Right renal cortex interstitium (tissue), 3 donors: ENCODE measurements around the gene SGPL1. TPM values are rescaled to one million over a fixed set of nuclear protein-coding genes. Genes with fewer than 3 reads are reported as not detected.

ENCODE experiments used
- DNase-seq, 3 donors: peaks; one replicate each; pipeline ENCODE4 v3.0.0-alpha.2; 2013; ENCODE audit warnings: low read depth in 3 of 3, low spot score in 2 of 3
- polyA plus RNA-seq, 3 donors: library from polyadenylated mRNA; unstranded; fragments of 120-200 nt; gene quantifications; one replicate each; pipeline ENCODE4 v1.2.1, GENCODE V29; 2013; ENCODE audit not compliant: insufficient read length in 3 of 3

Gene SGPL1
- polyA plus RNA-seq, 3 donors: 59.5 to 66.8 (median 60.0) TPM

DNA sequence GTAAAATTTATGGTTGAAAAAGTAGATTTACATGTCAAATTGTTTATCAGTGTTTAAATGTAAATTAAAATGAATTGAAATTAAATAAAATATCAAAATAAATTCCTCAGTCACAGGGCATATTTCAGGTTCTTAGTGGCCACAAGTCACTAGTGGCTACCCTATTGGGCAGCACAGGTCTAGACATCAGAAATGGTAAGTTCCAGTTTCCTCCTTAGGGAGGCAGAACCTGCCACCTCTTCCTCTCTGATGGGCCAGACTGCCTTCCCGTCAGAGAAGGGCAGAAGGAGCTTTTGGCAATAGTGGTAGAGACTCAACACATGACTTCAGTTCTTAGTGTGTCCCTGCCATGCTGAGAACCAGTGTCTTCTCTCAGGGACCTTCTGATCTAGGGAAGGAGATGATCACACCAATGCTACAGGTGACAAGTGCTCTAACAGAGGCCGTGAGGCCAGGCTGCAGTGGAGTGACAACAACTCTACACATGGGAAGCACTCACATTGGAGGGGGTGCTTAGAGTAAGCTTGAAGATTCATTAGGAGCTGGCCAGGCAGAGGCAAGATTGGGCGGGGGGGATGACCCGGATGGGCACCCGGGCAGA, 87.0 kb downstream of the SGPL1 start:
- DNase-seq: no peak

DNA sequence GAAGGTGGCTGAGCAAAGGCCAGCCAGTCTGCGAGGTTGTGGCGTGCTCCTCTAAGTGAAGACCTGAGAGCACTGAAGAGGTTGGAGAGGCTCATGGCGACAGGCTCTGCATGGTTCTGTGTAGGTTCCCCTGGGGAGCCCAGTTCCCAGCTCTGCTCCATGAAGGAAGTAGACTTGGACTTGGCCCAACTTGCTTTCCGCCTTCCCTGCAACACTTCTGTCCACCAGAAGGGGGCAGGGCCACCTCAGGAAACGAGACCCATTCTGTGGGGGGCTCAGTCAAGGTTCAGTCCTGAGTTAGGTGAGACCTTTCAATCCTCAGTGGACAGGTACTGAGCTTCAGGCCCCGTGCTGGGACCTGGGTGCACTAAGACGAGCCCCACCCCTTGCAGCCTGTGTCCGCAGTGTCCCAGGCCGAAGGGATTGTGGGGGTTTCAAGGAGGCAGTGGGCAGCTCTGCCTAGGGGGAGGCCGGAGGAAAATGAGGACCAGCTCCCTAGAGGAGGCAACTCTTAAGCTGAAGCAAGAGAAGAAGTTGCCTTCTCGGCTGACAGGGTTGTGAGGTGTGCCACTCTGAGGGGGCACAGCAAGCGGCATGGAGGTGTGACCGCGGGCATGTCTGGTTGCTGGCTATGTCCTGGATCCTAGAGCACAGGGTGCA, 87.6 kb downstream of the SGPL1 start:
- peak in 1 of 3 donors; percentile 36 for DNase-seq

DNA sequence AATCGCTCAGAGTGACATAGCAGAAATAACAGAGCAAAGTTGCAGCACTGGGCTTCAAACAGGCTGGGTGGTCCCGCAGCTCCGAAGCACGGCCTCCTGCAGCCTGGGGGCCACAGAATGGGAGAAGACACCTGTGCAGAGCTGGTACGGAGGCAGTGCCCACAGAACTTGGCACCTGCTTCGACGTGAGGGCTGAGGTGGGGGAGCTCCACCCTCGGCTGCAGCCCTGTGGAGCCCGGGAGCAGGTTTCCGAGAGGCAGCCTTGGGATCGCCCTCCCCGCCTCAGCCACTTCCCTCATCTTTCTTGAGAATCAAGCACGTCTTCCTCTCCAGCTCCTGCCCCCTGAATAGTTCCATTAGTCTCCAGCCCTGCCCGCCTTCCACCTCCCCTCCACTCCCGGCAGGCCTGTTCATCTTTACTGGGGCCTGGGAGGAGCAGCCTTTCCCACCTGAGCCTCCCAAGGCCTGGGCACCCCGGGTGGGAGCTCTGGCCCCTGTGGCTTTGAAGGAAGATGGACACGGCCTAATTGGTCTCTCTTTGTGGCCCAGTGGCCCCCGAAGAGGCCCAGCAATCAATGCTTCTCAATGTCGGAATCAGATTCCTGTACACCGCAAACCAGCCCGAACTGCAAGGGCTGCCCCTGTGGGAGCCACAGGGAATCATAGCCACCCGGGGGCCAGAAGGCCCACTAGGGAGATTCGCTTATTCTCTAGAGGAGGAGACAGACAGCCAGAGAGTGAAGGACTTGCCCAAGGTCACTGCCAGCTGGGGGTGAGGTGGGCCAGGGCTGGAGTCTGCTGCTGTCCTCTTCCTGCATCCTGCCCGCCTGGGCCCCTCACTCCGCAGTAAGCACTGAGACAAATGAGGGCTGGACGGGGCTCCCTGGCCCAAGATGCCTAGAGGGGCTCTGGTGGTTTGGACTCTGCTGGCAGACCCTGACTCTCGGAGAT, 89.6 kb downstream of the SGPL1 start:
- DNase-seq: no peak

DNA sequence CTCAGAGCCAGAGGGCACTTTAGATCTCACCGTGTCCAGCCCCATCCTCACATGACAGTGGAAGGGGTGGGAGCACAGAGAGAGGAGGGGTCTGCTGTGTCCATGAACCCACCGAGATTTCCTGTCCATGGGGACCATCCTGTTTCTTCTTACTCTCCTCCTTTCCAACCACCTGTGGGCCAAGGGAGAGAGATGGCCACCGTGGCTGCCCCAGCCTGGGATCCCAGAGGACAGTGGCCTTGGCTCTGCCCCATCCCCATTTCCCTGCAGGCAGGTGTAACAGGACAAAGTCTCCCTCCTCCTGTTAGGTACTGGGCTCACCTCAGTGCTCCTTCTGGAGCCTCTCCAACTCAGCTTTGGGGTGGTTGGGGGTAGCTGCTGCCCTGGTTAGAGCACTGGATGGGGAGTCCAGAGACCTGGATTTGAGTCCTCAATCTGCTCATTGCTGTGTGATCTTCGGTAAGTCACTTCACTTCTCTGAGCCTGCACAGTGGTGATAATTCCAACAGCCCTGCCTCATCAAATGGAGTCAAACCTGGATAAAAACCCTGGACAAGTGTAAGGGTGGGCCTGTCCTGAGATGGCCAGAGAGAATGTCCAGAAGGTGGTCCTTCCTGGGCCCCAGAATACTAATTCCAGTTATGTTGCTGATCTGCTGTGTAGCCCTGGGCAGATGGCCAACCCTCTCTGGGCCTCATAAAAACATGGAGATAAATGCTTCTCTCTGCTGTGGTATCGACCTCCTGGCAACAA, 90.5 kb downstream of the SGPL1 start:
- no peak for DNase-seq

DNA sequence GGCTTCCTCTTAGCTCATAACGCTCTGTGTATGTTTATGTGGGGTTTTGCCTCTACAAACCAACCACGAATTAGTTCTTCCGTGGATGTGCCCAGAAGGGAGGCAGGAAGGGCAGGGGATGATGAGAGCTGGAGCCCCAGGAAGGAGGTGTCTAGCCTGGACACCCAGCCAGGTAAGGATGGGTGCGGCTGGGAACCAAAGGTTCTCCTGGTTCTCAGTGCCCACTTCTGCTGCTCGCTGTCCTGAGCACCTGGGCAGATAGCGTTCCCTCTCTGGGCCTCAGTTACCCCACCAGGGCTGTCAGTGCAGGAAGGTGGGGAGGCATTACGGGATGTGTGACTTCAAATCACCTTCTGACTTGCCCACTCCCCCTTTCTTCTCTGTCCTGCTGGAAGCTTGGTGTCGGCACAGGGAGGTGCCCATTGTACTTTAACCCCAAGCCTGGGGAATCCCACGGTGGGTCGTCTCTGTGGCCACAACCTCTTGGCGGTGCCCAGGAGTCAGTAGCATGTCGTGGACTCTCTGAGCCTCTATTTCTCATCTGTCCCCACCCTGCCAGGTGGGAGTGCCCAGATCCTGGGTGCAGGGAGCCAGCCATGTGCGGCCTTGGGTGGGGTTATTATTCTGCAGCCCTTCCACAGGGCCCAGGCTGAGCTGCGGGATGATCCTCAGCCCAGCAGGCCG, 91.3 kb downstream of the SGPL1 start:
- DNase-seq: no peak

DNA sequence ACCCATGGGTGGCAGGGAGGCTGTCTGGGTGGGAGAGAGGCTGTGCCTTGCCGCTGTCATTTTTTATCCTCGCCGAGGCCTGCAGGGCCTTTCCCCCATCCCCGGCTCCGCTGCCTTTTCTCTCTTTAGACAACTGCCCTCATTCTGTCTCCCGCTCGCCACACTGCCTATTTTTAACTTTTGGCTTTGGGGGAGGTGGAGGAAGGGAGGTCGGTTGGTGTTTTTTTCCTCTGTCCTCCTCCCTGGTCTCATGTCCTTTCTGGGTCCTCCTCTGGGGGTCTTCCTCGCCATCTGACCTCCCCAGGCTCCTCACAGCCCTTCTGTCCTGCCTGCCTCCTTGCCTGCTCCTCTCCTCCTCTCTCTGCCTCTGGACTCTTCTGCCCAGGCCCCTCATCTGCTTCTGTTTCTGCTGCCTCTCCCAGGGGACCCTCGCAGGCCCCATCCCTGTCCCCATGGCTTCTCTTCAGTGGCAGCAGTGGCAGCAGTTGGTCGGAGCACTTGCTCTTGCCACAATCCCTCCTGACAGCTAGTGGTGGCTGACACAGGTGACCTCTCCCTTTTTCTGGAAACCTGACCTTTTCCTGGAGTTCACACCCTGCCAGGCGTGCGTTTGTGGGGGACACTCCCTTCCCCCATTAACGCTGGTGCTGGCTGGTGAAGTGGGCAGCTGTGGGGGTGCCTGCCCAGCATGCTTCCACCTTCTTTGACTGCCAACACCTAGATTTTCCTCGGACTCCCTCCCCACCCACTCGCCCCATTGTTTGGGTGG, 92.1 kb downstream of the SGPL1 start:
- DNase-seq: no peak

DNA sequence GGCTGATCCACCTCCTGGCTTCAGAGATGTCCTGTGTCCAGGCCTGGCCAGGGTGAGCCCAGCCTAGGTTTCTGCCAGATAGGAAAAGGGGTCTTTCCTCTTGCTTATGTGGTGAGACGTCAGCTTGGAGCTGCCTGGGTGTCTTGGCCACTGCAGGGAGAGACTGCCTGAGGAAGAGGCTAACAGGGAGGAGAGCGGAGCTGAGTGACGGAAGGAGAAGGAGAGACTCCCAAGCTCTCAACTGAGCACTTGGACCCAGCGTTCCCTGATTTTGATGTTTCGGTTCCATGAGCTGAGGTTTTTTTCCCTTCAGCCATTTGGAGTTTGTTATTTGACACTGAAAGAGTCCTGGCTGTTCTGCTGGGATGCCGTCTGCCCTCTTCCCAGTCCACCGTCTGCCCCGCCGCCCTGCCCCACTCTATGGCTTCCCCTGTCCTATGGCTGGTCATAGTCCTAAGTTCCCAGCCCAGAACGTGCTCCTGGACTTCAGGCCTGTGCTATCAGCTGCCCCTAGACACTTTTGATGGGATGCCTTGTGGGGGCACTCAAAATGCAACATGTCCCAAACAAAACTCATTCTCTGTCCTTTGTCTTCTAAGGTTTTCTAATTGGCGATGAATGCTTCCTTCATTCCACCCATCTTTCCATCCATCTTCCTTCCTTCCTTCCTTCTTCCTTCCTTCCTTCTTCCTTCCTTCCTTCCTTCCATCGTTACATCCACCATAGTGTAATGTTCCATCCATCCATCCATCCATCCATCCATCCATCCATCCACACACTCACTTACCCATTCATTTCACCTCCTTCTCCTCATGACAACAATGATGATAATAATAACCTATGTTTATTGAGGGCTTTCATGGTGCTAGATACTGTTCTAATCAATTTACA, 92.9 kb downstream of the SGPL1 start:
- no peak for DNase-seq

DNA sequence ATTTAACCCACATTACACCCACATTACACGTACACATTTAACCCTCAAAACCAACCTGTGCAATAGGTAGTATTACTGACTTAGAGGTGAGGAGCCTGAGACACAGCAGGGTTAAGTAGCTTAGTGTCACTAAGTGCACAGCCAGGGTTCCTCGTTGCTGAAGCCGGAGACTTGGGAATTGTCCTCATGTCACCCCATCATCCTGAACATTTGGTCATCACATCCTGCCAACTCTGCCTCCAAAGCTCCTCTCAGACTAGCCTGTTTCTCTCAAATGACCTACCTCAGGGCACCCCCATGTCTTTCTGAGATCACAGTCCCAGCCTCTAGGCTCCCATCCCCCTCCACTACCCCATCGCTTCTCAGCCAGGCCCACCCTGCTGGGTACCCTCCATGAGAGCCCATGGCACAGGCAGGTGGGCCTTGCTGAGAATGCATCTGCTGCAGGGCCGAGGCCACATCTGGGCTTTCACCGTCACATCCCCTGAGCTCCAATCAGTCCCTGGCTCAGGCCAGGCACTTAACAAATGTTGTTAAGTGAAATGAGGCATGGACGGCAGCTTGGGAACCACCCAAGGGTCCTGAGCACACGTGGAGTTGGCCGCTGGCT, 93.7 kb downstream of the SGPL1 start:
- DNase-seq: no peak

DNA sequence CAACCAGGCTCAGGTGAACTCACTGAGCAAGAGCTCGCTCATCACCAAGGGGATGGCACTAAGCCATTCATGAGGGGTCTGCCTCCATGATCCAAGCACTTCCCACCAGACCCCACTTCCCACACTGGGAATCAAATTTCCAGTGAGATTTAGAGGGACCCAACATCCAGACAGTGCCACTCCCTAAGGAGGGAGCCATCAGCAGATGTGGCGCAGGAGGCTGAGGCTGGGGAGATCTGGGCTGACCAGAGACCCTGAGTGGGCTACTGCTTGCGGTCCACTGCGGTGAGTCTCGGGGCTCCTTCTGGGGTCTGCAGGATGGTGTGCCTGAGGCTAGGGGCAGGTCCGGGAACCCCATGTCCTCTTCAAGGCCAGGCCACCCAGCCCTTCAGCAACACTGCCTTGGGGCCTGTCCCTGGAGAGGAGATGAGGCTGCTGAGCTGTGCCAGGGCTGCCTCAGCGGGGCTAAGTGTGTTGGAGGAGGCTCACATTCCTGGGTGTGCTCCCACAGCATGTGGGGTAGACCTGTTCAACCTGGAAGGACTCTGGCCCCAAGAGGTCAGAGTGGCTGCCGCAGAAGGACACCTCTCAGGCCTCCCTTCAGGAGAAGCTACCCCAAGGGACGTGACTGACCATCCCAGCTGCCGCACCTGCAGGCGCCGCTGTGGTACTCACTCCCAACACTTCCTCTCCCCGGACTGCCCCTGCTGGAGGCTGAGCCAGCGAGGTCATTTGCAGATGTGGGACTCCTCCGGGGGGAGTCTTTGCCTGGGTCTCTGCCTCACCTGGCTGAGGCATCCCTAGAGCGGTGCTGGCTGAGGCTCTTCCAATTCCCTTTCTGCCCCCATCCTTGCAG, 95.0 kb downstream of the SGPL1 start:
- no peak for DNase-seq

DNA sequence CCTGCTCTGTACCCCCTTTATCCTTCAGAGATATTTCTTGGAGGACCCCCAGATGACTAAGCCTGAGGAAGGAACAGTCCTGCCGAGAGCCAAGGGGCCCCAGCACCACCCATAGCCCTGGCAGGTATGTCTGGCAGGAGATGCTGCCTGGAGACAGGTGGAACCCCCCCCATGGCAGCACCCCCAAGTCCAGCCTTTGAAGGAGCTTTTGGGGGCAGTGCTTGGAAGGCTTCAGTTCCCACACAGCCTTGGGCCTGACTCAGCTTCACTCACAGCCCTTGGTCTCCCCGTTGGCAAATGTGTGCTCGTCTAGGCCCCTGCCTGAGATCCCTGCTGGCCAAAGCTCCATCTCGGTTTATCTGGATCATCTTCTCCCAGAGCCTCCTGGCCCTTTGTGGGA, 95.6 kb downstream of the SGPL1 start:
- no peak for DNase-seq

DNA sequence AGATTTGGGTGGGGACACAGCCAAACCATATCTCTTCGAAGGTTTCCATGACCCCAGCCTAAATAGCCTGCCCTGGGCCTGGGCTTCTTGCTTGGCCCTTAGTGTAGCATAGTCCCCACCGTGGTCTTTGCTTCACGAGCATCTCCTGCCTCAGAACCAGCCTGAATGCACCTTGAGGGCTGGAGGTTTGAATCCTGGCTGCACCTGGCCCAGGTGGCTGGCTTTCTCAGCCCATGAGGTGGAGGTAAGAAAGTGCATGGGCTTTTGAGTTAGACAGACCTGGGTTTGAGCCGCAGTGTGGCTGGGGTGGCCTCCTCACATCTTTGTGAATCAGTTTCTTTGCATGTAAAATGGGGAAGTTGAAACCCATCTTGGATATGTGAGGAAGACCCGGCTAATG, 96.8 kb downstream of the SGPL1 start:
- DNase-seq: no peak

DNA sequence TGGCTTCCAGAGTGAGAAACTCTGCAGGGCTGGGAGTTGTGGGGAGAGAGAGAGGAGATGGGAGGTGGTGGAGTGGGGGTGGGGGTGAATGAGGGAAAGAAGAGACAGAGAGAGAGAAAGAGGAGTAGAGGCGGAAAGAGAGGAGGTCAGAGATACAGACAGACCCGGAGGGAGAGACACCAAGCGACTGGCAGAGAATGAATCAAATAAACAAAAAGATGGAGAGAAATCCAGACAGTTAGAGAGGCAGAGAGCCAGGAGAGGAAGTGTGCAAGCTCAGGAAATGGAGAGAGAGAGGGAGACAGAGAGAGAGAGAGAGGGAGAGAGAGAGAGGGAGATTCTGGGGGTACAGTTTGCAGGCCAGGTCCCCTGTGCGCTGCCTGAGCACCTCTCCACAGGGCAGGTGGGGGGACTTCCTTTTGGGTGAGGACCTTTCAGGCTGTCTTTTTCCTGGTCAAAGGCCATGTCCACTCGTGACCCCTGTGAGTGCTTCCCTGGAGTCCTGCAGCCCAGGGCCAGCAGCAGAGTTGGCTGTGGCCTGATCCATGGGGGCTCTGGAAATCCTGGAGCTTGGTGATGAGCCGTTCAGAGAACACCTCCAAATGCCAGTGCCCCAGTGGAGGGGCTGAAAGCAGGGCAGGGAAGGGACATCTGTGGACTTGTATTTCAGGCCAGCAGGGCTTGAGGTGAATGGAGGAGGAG, 97.6 kb downstream of the SGPL1 start:
- no peak for DNase-seq

DNA sequence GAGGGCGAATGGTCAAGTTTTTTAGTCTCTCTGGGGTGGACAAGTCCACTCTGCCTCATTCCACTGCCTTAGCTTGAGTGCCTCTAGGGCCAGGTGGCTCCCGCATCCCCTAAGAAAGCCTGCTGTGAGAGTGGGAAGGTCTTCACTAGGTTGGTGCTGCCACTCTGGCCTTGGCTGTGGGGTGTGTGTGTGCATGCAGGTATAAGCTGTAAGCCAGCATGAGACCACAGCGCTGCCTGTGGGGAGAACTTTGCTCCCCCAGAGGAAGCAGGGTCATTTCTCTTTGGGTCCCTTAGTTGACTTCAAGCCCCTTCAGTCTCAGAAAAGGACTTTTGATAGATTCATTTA, 98.1 kb downstream of the SGPL1 start:
- DNase-seq: no peak

DNA sequence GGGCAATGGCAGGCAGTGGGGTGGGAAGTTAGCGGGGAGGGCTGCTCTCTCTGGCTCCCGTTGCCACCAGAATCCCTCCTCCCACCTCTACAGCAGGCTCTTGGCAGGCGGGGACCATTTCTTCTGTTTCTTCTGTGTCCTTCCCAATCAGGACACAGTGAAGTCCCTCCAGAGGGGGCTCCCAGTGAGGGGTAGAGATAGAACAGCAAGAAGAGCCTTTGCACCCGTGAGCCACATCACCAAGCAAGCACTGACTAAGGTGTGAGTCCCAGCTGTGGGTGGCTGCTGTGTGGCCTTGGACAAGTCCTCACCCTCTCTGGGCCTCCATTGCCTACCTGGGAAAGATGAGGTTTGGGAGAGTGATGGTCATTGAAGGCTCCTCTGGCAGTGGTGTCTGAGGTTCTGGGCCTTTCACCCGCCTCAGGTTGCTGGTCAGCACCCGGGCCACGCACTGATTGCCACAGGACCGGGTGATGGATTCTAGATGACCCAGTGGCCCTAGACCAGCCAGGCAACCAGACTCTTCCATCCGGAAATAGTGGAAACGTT, 98.6 kb downstream of the SGPL1 start:
- DNase-seq: no peak

DNA sequence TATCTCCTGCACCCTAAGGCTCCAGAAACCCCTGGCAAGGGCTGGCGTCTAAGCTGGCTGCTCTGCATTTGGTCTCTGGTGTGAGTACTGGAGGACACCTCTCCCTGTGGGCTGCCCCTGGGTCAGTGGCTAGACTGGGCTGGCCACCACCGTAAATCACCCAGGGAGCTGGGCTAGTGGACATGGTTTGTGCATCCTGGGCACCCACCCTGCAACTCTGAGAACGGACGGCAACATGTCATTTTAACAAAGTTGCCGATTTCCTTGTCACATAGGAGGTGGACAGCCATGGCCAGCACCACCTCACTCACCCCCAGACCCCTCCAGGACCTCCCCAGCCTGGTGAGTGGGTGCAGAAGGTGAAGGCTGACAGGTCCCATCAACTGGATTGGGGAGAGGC, 99.5 kb downstream of the SGPL1 start:
- no peak for DNase-seq

DNA sequence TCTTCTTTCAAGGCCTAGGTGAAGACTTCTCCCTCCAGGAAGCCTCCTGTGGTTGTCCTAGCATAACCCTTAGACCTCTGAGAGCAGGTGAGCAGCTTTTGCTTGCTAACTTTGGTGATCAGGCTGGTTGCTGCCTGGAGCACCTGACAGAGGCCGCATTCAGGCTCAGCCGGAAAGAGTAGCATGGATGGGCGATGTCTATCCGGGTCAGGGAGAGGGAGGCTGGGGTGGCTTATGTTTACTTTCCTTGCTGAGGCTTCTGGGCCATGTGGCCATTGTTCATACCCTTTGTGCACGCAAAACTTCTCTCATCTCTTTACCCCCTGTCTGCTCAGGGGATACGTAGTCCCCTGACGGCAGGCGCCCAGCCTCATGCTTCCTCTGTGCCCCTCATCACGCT, 100.1 kb downstream of the SGPL1 start:
- DNase-seq: no peak

DNA sequence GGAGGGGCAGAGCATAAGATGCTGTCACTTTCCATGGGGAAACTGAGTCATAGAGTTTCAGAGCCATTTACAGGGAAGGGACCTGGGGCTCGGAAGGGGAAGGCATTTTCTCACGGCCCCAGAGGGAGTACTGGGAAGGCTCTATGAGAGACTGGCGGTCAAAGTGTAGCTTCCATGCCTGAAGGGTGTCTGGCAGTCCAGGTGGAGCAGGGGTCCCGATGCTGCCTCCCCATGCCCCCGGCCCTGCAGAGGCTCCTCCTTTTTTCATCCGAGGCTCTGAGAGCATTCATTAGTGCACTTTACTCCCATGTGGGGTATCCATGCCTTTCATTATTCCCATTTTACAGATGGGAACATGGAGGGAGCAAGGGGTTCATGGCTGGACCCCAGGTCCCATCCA, 100.5 kb downstream of the SGPL1 start:
- no peak for DNase-seq
